ENCODE data around the gene PATJ. TPM values are rescaled to one million over a fixed set of nuclear protein-coding genes. Genes with fewer than 3 reads are reported as not detected.

Gene PATJ
- total RNA-seq, 4 donors from 2014 or later = 119 to 299 (median 149) TPM

DNA sequence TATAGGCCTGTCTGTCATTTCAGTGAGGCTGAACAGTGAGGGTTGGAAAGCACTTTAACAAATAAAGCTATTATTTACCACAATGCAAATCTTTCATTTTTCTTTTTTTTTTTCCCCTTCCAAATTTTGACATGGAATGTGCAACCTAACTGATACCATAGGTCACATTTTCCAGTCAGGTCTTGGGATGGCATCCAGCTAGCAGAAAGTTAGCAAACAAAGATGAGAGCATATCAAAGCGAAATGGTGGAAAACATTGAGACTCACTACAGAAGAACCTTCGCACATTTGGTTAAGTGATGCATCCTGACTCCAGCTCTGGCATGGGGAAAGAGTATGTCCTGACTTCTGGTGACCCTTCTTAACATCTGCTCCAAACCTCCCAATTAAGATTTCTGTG is 347.3 kb downstream of the PATJ start:
- intact Hi-C loops (cut with DNase I; ENCODE audit: low total_unique reads) = no loop called here
- DNase-seq = no peak
- Histone ChIP-seq H3K27me3 (no peaks in the 10 kb centered on the region), H3K27ac (no peak overlapping the region), H3K4me1 (peaks cover 0 to 17% (median 0%) of the 10 kb centered on the region in 4 donors), H3K9me3 (no peaks in the 10 kb centered on the region), H3K4me3 (no peak overlapping the region), H3K36me3 (peaks cover 0 to 7% (median 3%) of the 10 kb centered on the region in 4 donors)
- TF ChIP-seq POLR2A (IDR thresholded peaks at IDR 0.05) (no peak), EP300 (IDR thresholded peaks at IDR 0.05; ENCODE audit: low read depth) (no peak), CTCF (IDR thresholded peaks at IDR 0.05) (no peak), POLR2AphosphoS5 (IDR thresholded peaks at IDR 0.05) (no peak)
- in situ Hi-C loops (cut with MboI; ENCODE audit: low pct_ligation_motif_present in 1 of 4, low pct_unique_long_range_greater_than_20kb in 1 of 4, low sequenced_read_pairs in 3 of 4) = no loop called here
- WGBS, 2 donors (ENCODE audit: low coverage in 1 of 2) = 94 to 100% methylated on average over 2 of the region's 2 CpGs

GRCh38 chr1:62090016-62090415 is 347.7 kb downstream of the PATJ start:
- intact Hi-C loops (cut with DNase I; ENCODE audit: low total_unique reads) (no loop called here), in situ Hi-C loops (cut with MboI; ENCODE audit: low pct_ligation_motif_present in 1 of 4, low pct_unique_long_range_greater_than_20kb in 1 of 4, low sequenced_read_pairs in 3 of 4) (no loop called here)
- Histone ChIP-seq H3K36me3 (peaks cover 0 to 7% (median 1%) of the 10 kb centered on the region in 4 donors), H3K27ac (no peak overlapping the region), H3K4me3 (no peak overlapping the region), H3K4me1 (peaks cover 0 to 17% (median 0%) of the 10 kb centered on the region in 4 donors), H3K27me3 (no peaks in the 10 kb centered on the region), H3K9me3 (no peaks in the 10 kb centered on the region)
- DNase-seq = no peak
- no peak for TF ChIP-seq POLR2AphosphoS5 (IDR thresholded peaks at IDR 0.05)
- TF ChIP-seq POLR2A (IDR thresholded peaks at IDR 0.05) = no peak
- TF ChIP-seq CTCF (IDR thresholded peaks at IDR 0.05) = no peak
- no peak for TF ChIP-seq EP300 (IDR thresholded peaks at IDR 0.05; ENCODE audit: low read depth)
- 20 to 68% methylated on average over 1 to 5 of the region's 5 CpGs for WGBS, 2 donors (ENCODE audit: low coverage in 1 of 2)

- no peak overlapping the region for H3K4me3 ChIP-seq
- no peak for DNase-seq
- no peaks in the 10 kb centered on the region for H3K9me3 ChIP-seq
- in situ Hi-C loops (cut with MboI; ENCODE audit: low pct_ligation_motif_present in 1 of 4, low pct_unique_long_range_greater_than_20kb in 1 of 4, low sequenced_read_pairs in 3 of 4) = no loop called here
- peaks cover 0 to 7% (median 0%) of the 10 kb centered on the region in 4 donors for H3K36me3 ChIP-seq
- 86 to 100% methylated on average over 2 to 4 of the region's 4 CpGs for WGBS, 2 donors (ENCODE audit: low coverage in 1 of 2)
- peaks cover 0 to 17% (median 0%) of the 10 kb centered on the region in 4 donors for H3K4me1 ChIP-seq
- TF ChIP-seq POLR2AphosphoS5 (IDR thresholded peaks at IDR 0.05) (no peak), CTCF (IDR thresholded peaks at IDR 0.05) (no peak), EP300 (IDR thresholded peaks at IDR 0.05; ENCODE audit: low read depth) (no peak), POLR2A (IDR thresholded peaks at IDR 0.05) (no peak)
- no peaks in the 10 kb centered on the region for H3K27me3 ChIP-seq
- H3K27ac ChIP-seq = no peak overlapping the region
- intact Hi-C loops (cut with DNase I; ENCODE audit: low total_unique reads) = no loop called here
These were observed 349.8 kb downstream of the PATJ start for GRCh38 chr1:62092110-62092509.

DNA sequence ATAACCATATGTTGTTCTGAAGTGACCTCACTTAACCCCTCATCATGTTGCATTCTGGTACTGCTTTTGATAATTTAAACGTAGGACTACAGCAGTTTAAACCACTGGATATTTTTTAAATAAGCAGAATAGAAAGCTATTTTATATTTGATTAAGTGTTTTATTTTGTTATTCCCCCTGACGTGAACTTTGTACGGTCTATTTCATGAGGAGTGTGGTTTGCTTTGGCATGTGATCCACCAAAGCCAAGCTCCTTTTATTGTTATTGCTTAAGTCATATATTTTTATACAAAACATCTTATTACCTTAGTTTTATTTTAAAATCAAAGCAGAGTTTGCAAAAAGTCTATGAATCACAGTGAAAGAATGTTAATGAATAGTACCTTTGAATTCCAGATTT is 351.0 kb downstream of the PATJ start:
- H3K36me3 ChIP-seq = peaks cover 0 to 7% (median 0%) of the 10 kb centered on the region in 4 donors
- H3K27me3 ChIP-seq = no peaks in the 10 kb centered on the region
- H3K4me3 ChIP-seq = no peak overlapping the region
- H3K4me1 ChIP-seq = peaks cover 0 to 17% (median 0%) of the 10 kb centered on the region in 4 donors
- in situ Hi-C loops (cut with MboI; ENCODE audit: low pct_ligation_motif_present in 1 of 4, low pct_unique_long_range_greater_than_20kb in 1 of 4, low sequenced_read_pairs in 3 of 4) (no loop called here), intact Hi-C loops (cut with DNase I; ENCODE audit: low total_unique reads) (no loop called here)
- TF ChIP-seq EP300 (IDR thresholded peaks at IDR 0.05; ENCODE audit: low read depth) (no peak), POLR2AphosphoS5 (IDR thresholded peaks at IDR 0.05) (no peak), CTCF (IDR thresholded peaks at IDR 0.05) (no peak), POLR2A (IDR thresholded peaks at IDR 0.05) (no peak)
- no peaks in the 10 kb centered on the region for H3K9me3 ChIP-seq
- DNase-seq = no peak
- WGBS, 2 donors (ENCODE audit: low coverage in 1 of 2) = 46 to 63% methylated on average over 3 of the region's 3 CpGs
- no peak overlapping the region for H3K27ac ChIP-seq
